Endometrial microvascular endothelial cells (primary cell): ENCODE results near the gene CLCN7. TPM values are rescaled to one million over a fixed set of nuclear protein-coding genes. Genes with fewer than 3 reads are reported as not detected.

ENCODE experiments used
- in situ Hi-C: cut with HindIII; loops from 2 replicates; pipeline ENCODE4 v1.10.0; 2017; ENCODE audit warnings: low sequenced_read_pairs, low pct_unique_long_range_greater_than_20kb; ENCODE audit errors: inconsistent ontology term
- total RNA-seq: library from RNA; depleted of rRNA; stranded (reverse); fragments of >200 nt; gene quantifications from one replicate; pipeline ENCODE4 v1.2.3, GENCODE V29; 2015; ENCODE audit errors: inconsistent ontology term

The CLCN7 gene
- total RNA-seq, 1 donor from 2014 or later: 43.0 TPM

DNA sequence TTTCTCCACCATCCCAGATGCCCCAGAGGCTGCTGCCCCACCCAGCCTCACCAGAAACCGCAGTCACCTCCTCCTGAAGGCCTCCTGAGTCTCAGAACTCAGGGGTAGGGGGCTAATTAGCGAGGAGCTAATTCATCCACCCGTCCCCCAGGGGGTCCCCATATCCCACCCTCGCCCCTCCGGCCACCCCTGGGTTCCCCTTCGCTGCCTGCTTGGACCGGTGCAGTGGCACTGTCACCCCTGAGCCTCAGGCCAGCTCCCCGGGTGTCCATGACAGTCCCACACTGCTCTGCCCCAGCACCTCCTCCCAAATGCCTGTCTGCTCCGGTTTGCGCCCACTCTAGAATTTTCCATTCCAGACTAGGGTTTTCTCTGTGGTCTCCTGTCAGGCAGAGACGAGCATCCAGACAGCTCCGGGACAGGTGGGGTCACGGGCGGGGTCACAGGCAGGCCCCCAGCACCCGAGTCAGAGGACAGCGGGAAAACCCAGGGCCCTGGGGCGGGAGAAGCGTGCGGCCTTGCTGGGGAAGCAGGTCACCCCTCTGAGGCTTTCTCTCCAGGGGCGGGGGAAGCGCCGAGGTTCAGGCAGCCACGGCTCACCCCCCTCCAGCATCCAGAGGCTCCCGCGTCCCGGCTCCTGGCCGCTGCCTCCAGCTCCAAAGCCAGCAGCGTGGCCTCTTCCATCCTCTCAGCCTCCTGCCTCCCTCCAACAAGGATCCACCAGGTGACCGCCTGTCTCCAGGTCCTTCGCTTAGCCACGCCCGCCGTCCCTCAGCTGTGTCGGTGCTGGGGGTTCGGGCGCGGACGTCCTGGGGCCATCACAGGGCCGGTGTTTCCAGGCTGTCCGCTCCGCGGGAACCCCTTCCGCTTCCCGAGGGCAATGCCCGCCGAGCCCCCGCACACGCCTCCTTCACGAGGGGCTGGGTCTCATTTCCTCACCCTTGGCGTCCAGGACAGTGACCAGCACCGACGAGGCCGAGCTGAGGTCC lies 47.1 kb downstream of the CLCN7 start:
- in situ Hi-C loops: no loop called here

- in situ Hi-C loops: no loop called here
These were observed 47.9 kb downstream of the CLCN7 start for GRCh38 chr16:1426734-1427471.

GRCh38 chr16:1425616-1426370 lies 49.0 kb downstream of the CLCN7 start:
- in situ Hi-C loops: no loop called here

DNA sequence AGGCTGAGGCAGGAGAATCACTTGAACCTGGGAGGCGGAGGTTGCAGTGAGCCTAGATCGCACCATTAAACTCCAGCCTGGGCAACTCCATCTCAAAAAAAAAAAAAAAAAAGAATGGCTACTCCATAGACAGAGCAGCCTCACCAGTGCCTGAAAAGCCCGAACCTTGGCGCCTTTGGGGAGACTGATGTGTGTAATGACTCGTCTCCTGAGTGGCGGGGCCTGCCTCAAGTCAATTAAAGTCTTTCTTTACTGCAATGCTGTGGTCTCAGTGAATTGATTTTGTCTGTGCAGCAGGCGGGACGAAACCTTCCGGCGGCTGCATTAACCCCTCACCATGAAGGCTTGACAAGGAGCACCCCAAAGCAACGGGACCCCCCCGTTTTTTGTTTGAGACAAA lies 50.8 kb downstream of the CLCN7 start:
- in situ Hi-C loops: no loop called here

DNA sequence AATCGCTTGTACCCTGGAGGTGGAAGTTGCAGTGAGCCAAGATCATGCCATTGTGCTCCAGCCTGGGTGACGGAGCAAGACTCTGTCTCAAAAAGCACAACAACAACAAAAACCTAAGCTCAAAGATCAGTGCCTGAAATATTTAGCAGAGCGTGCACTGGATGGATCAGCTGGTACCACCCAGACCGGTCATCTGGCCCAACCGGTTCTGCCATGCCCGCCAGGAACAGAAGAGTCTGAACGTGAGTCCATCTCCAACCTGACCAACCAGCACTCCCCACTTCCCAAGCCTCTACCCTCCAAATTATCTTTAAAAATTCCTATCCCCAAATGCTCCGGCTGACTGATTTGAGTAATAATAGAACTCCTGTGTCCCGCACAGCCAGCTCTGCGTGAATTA lies 52.8 kb downstream of the CLCN7 start:
- in situ Hi-C loops: no loop called here

- in situ Hi-C loops: no loop called here
These were observed 54.7 kb downstream of the CLCN7 start for GRCh38 chr16:1420111-1420539.

DNA sequence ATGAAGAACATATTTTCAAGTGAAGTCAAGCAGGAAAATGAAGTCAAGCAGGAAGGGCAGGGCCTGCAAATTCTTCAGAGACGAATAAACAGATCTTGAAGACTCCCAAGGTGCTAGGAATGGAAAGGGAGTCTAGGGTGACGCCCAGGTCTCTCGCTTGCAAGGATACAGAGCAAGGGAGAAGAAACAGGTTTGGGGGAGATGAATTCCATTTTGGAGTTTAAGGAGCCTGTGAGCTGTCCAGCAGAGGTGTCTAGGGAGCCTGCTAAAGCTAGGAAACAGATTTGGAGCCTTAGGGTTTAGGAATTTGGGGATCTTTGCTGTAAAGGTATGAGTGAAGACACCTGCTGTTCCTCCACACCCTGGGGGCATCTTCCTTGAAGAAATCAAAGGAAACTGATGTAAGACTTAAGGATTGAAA lies 58.3 kb downstream of the CLCN7 start:
- in situ Hi-C loops: no loop called here

- in situ Hi-C loops: no loop called here
These were observed 60.1 kb downstream of the CLCN7 start, which contains the start of gene UNKL for GRCh38 chr16:1414532-1415260. UNKL (minus strand) TSS chr16:1414704; CDS start chr16:1414691, 13 bp downstream.

GRCh38 chr16:1413684-1414531 lies 60.9 kb downstream of the CLCN7 start:
- in situ Hi-C loops: no loop called here

GRCh38 chr16:1412847-1413246 lies 62.0 kb downstream of the CLCN7 start:
- in situ Hi-C loops: no loop called here

DNA sequence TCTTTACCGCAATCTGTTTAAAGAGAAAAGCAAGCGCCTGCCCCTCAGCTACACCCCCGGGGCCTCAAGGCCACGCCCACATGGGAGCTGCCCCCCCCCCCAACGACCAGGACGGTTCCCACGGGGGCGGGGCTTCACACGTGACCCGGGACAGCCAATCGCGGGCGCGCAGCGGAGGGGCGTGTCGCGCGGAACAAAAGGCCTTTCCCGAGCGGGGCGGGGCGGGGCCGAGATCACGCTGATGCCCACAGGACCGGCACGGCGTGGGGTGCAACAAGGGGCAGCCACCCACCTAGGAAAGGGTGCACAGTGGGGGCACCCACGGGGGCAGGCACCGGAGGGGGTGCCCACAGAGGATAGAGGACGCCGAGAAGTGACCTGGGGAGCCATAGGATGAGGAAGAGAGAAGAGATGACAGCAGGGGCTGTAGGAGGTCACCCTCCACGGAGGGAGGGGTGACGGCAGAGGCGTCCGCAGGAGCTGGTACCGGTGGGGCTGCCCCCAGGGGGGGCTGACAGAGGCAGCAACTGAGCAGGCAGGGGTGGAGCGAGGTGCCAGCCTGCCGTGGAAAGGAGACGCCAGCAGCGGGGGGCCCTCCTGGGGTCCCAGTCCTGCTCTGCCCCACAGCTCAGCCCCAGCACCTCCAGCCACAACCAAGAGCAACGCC lies 66.5 kb downstream of the CLCN7 start:
- in situ Hi-C loops: no loop called here

GRCh38 chr16:1407753-1408152 lies 67.1 kb downstream of the CLCN7 start:
- in situ Hi-C loops: no loop called here

GRCh38 chr16:1403733-1404132 lies 71.1 kb downstream of the CLCN7 start:
- in situ Hi-C loops: no loop called here

GRCh38 chr16:1403036-1403435 lies 71.8 kb downstream of the CLCN7 start:
- in situ Hi-C loops: no loop called here

DNA sequence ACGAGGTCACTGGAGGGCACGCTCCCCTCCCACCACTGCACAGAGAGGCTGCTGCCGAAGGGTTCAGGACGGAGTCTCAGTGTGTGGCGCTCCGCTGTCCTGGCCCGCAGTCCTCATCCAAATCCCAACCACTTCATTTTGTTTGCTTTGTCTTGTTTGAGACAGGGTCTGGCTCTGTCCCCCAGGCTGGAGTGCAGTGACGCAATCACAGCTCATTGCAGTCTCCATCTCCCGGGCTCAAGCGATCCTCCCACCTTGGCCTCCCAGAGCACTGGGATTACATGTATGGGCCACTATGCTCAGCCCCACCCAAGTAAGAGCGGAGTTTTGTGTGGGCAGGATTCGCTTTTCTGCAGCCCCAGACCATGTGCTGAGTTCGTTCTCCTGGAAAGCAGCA lies 73.1 kb downstream of the CLCN7 start:
- in situ Hi-C loops: no loop called here

DNA sequence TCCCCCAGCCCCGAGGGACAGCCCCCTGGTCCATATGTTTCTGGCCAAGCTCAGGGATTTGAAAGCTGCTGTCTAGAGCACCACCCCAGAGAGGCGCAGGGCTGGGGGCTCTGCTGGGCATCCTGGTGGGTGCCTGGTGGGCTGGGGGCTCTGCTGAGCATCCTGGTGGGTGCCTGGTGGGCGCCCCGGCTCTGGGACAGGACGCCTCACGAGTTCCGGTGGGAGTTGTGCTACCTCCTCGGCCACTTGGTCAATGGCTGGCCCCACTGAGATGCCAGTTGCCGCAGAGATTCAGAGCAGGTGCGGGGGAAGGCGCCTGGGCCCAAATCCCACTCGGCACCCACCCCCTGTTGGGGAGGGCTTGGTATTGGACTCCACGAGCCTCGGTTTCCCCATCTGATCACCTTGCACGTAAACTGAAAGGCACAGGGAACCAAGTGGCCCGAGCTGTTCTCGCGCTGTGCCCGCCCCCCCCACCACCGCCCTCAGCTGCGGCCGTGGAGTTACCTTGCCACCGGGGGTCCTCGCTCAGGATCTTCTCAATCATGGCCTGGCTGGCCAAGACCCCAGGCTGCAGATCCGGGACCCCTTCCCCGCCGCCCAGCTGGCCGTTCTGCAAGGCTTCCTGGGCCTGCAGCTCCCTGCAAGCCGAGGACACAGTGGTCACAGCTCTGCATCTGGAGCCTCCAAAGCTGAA lies 73.6 kb downstream of the CLCN7 start:
- in situ Hi-C loops: no loop called here
